Activated T-cell treated with anti-CD3 and anti-CD28 coated beads for 4 hours (primary cell): ENCODE results near the gene SAMD9.
"Not testable (repeated sequence)": the region's sequence is repeated elsewhere in the genome, so short reads cannot be mapped to it uniquely, and the experiment has no call there.

Source experiments
- DNase-seq: peaks from one replicate; pipeline ENCODE4 v3.0.0-alpha.2; 2020

The SAMD9 gene

GRCh38 chr7:93117852-93118530 is at the start of gene SAMD9:
Gene SAMD9, minus strand, starts transcription at chr7:93117979. Its CDS starts 11,882 bp downstream, at chr7:93106097.
- peak; percentile 46 for DNase-seq

GRCh38 chr7:93165447-93165846 is 47.7 kb upstream of the SAMD9 start:
- no peak for DNase-seq

DNA sequence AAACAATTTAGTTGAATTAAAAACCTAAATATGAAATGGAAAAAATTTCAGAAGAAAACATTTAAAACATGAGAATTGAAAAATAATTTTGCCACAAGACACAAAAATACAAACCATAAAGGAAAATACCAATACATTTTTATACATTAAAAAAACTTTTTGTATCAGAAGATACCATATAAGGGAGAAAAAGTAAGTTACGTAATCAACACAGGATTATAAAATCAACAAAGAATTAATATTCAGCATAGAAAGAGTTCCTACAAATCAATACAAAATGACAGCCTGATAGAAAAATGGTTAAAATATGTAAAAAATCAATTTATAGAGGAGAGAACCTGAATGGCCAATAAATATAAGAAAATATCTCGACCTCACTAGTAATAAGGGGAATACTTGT is 47.0 kb upstream of the SAMD9 start:
- no peak for DNase-seq

DNA sequence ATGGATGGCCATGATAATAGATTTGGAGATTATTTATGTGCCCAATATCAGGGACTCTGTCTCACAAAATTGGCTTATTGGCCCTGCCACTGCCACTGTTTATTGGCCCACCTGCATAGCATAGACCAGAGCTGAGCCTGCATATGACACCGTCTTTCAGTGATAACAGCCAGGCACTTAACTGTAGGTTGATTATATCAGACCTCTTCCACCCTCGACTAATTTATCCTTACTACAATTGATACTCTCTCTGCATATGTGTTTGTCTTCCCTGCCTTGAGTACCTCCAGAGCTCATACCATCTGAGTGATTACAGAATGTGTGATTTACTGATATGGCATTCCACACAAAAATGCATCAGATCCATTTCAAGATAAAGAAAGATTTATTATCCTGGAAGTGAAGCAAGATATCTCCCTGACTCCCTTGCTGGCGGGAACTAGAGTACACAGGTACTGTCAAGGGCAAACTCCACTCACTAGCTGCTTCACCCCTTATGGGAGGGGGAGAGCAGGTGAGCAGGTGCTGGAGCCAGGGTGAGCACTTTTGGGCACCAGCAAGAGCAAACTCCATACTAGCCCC is 43.5 kb upstream of the SAMD9 start:
- no peak for DNase-seq

GRCh38 chr7:93160410-93160809 is 42.6 kb upstream of the SAMD9 start:
- no peak for DNase-seq

DNA sequence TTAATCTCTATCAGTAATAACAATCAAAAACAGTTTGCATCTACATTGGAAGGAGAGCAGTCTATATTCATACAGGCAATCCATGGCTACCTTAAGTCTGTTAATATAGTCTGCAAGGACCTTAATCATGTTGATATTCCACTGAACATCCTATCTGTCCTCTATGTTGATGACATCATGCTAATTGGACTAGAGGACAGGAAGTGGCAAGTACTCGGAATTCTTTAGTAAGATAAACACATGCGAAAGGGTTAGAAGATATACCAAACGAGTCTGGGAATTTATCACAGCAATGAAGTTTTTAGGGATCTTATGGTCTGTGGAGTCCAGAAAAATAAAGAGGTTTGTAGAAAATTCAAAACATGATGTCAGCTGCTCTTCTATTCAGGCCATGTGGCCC is 41.7 kb upstream of the SAMD9 start:
- no peak for DNase-seq

DNA sequence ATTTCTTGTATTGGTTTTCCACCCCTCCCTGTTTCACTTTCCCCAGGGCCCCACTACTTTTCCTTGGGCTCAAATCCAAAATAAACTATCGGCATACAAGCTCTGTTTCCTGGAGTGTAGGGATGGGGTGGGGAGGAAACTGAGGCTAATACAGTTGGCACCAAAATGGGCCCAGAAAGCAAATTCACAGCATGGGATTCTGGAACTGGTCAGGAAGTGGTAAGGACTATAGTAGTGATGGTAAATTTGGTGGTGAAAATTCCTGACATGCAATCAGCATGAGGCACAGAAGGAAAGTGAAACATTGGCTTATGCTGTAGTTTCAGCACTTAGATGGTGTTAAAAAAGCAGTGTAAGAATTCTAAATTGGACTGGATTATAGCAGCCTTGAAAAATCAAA is 39.1 kb upstream of the SAMD9 start:
- no peak for DNase-seq

DNA sequence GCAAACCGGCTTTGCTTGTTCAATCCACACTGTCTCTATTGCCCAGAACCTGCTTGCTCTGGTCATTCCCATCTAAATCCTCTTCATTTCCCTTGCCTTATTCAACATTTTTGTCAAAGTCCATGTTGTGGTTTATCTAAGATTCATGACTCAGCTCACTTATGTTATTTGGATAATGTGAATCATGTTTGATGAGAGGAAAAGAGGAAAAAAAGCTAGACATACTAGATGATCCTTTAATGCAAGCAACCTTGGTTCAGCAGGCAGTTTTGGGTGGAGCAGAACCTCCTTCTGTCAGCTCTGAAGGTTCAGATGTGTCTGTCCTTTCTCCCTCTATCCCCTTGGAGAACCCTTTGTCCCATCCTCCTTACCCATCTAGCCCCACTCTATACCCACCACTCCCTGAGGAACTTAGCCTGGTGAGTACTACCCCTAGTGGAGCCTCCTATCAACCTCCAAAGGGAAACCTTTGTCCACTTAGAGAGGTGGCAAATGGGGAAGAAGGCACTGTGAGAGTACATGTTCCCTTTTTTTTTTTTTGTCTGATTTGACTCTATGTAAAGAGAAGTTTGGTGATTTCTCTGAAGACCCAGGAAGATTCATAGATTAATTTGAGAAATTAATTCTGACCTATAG is 32.5 kb upstream of the SAMD9 start:
- no peak for DNase-seq

DNA sequence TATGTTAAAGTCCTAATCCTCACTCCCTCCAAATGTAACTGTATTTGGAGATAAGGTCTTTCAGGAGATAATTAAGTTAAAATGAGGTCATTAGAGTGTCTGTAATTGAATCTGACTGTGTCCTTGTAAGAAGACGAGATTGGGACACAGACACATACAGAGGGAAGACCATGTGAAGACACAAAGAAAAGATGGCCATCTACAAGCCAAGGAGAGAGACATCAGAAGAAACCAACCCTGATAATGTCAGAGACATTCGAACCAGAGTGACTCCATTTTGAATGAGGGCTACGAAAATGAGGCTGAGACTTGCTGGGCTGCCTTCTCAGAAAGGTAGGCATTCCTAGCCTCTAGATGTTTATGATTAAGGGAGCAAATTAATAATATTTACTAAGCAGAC is 30.9 kb upstream of the SAMD9 start:
- no peak for DNase-seq

GRCh38 chr7:93148144-93148543 is 30.4 kb upstream of the SAMD9 start, which contains the start of gene SAMD9L:
Gene SAMD9L, minus strand, starts transcription at chr7:93148385. Its CDS starts 12,414 bp downstream, at chr7:93135971.
- DNase-seq = no peak

GRCh38 chr7:93147363-93147762 is 29.6 kb upstream of the SAMD9 start:
- peak; percentile 29 for DNase-seq

- DNase-seq = no peak
Observed at GRCh38 chr7:93146472-93147141, 28.8 kb upstream of the SAMD9 start.

GRCh38 chr7:93146036-93146435 is 28.3 kb upstream of the SAMD9 start:
- no peak for DNase-seq

DNA sequence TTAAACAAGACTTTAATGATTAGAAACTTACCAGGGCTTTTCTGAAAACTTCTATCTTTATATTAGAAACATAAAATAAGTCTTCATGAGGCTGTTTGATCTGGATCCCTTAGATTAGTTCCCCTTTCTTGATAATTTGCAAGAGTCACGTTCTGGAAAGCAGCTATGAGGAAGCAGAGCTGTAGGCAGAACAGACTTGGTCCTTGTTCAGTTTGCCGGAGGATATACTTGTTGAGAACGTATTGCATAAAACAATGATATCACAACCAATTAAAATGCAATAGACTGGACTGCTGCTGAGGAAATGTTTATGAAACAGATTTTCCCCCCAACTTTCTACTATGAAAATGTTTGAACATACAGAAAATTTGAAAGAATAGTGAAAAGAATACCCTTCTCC is 27.6 kb upstream of the SAMD9 start:
- no peak for DNase-seq

GRCh38 chr7:93142127-93142526 is 24.3 kb upstream of the SAMD9 start:
- DNase-seq = no peak

GRCh38 chr7:93140582-93141191 is 22.9 kb upstream of the SAMD9 start:
- no peak for DNase-seq

DNA sequence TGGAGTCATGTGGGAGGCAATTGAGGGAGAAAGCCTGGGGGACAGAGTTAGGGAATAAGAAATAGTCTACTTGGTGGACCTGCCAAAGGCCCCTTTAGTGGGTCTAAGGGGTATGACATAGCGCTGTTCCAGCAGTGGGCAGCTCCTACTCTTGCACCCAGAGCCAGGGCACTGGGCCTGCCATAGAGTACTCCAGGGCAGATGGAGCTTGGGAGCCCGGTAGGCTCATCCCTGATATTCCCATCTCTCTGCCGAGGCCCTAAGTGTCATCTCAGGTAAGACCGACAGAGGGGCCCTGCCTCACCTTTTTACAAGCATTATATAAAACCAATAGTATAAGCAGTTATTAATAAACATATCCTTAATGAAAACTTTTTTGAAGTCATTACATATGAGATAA is 20.8 kb upstream of the SAMD9 start:
- DNase-seq = no peak

- DNase-seq = no peak
Observed at GRCh38 chr7:93133005-93133404, 15.2 kb upstream of the SAMD9 start.

- no peak for DNase-seq
Observed at GRCh38 chr7:93132216-93132615, 14.4 kb upstream of the SAMD9 start.

GRCh38 chr7:93126954-93127353 is 9.2 kb upstream of the SAMD9 start:
- DNase-seq = not testable (repeated sequence)

DNA sequence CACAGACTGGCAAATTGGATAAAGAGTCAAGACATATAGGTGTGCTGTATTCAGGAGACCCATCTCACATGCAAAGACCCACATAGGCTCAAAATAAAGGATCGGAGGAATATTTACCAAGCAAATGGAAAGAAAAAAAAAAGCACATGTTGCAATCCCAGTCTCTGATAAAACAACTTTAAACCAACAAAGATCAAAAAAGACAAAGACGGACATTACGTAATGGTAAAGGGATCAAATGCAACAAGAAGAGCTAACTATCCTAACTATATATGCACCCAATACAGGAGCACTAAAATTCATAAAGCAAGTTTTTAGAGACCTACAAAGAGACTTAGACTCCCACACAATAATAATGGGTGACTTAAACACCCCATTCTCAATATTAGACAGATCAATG is 5.8 kb upstream of the SAMD9 start:
- DNase-seq = not testable (repeated sequence)

GRCh38 chr7:93120592-93121549 is 3.1 kb upstream of the SAMD9 start:
- DNase-seq = no peak
